B cell (primary cell): ENCODE measurements around the gene SFXN1. TPM values are rescaled to one million over a fixed set of nuclear protein-coding genes. Genes with fewer than 3 reads are reported as not detected.

ENCODE experiments used
- ATAC-seq: fragments of 200-7000 bp; cut with Tn5 transposase; one replicate; pipeline ENCODE4 v1.10.0; 2021; ENCODE audit warnings: low read depth, mild to moderate bottlenecking, moderate number of reproducible peaks, moderate library complexity
- CTCF ChIA-PET: fragments of 350-600 bp; sonication (Branson Sonifier 250); formaldehyde crosslinking; loops from one replicate; lab custom pipeline; 2021; ENCODE audit warnings: antibody characterized with exemption, inconsistent platforms; lab: Charles Lee
- POLR2A ChIA-PET: fragments of 350-600 bp; sonication (Branson Sonifier 250); formaldehyde crosslinking; loops from one replicate; lab custom pipeline; 2021; ENCODE audit warnings: antibody characterized with exemption; lab: Charles Lee
- DNase-seq: peaks from one replicate; pipeline ENCODE4 v3.0.0; 2013
- H2AFZ ChIP-seq: 2 replicates; pipeline ENCODE4 v1.6.1; 2012; ENCODE audit warnings: mild to moderate bottlenecking, low read depth, low read length; ENCODE audit not compliant: insufficient read depth, poor library complexity, severe bottlenecking
- H3K27ac ChIP-seq, 2 donors: 1 replicate in 1 of 2; 2 replicates in 1 of 2; pipeline ENCODE4 v1.5.1; 2012 to 2013; ENCODE audit warnings: low read length in 2 of 2, mild to moderate bottlenecking in 2 of 2, moderate library complexity in 1 of 2
- H3K27me3 ChIP-seq, 4 experiments: fragments of 200-600 bp in 1 of 4; sonication (generic) in 1 of 4; replicated peaks in 1 of 4; 1 replicate in 2 of 4; 2 replicates in 2 of 4; pipeline versions ENCODE4 v1.6.1 to v1.7.0; 2013 to 2016; ENCODE audit warnings: low read length in 3 of 4, mild to moderate bottlenecking in 2 of 4, mixed read lengths in 1 of 4, moderate library complexity in 1 of 4; ENCODE audit not compliant: insufficient read depth in 4 of 4, control insufficient read depth in 3 of 4; ENCODE audit errors: control extremely low read depth in 1 of 4
- H3K36me3 ChIP-seq, 2 experiments: replicated peaks in 1 of 2; 1 replicate in 1 of 2; 2 replicates in 1 of 2; pipeline versions ENCODE4 v1.6.1 to v1.7.1; 2013; ENCODE audit warnings: low read length in 1 of 2; ENCODE audit not compliant: insufficient read depth in 2 of 2, control insufficient read depth in 1 of 2; ENCODE audit errors: control extremely low read depth in 1 of 2, extremely low read depth in 1 of 2
- H3K4me1 ChIP-seq, 2 donors: fragments of 200-600 bp in 1 of 2; sonication (generic) in 1 of 2; 1 replicate in 1 of 2; 2 replicates in 1 of 2; pipeline versions ENCODE4 v1.5.1 to v1.6.1; 2013 to 2017; ENCODE audit warnings: low read length in 2 of 2; ENCODE audit not compliant: control insufficient read depth in 2 of 2, insufficient read depth in 2 of 2
- H3K4me2 ChIP-seq: replicated peaks from 2 replicates; pipeline ENCODE3; 2012; ENCODE audit warnings: mild to moderate bottlenecking, low read depth, low read length; ENCODE audit not compliant: poor library complexity, severe bottlenecking
- H3K4me3 ChIP-seq, 5 experiments: fragments of 200-600 bp in 1 of 5; sonication (generic) in 1 of 5; 1 replicate in 3 of 5; 2 replicates in 2 of 5; pipeline versions ENCODE4 v1.5.1 to v1.7.0; 2011 to 2016; ENCODE audit warnings: low read length in 4 of 5, mild to moderate bottlenecking in 4 of 5, low read depth in 2 of 5, control low read depth in 1 of 5, moderate library complexity in 1 of 5; ENCODE audit not compliant: insufficient read depth in 1 of 5; ENCODE audit errors: control extremely low read depth in 1 of 5, extremely low read depth in 1 of 5
- H3K79me2 ChIP-seq: fragments of 200-600 bp; sonication (generic); one replicate; pipeline ENCODE4 v1.6.0; 2016; ENCODE audit warnings: low read length; ENCODE audit not compliant: control insufficient read depth, insufficient read depth
- H3K9ac ChIP-seq: fragments of 200-600 bp; sonication (generic); 2 replicates; pipeline ENCODE4 v1.6.1; 2017; ENCODE audit warnings: mild to moderate bottlenecking, low read length, moderate library complexity
- H3K9me3 ChIP-seq, 3 donors: one replicate each; pipeline versions ENCODE4 v1.6.1 to v1.7.1; 2013; ENCODE audit warnings: low read length in 2 of 3; ENCODE audit not compliant: control insufficient read depth in 2 of 3, insufficient read depth in 1 of 3; ENCODE audit errors: control extremely low read depth in 1 of 3
- H4K20me1 ChIP-seq: 2 replicates; pipeline ENCODE4 v1.6.0; 2012; ENCODE audit warnings: mild to moderate bottlenecking, low read length; ENCODE audit not compliant: insufficient read depth, control insufficient read depth, poor library complexity, severe bottlenecking
- H3K27ac Mint-ChIP-seq: one replicate; pipeline ENCODE4 v1.8.0; 2021; ENCODE audit warnings: mixed read lengths
- H3K27me3 Mint-ChIP-seq: one replicate; pipeline ENCODE4 v1.8.0; 2021; ENCODE audit warnings: mixed read lengths
- H3K4me1 Mint-ChIP-seq: one replicate; pipeline ENCODE4 v1.8.0; 2021; ENCODE audit warnings: mixed read lengths
- H3K4me3 Mint-ChIP-seq: one replicate; pipeline ENCODE4 v1.8.0; 2021; ENCODE audit warnings: mixed read lengths
- H3K9me3 Mint-ChIP-seq: one replicate; pipeline ENCODE4 v1.8.0; 2022; ENCODE audit warnings: mixed read lengths; ENCODE audit not compliant: insufficient read depth
- EZH2 ChIP-seq: IDR thresholded peaks from 2 replicates; pipeline ENCODE4 v1.6.1; 2012; ENCODE audit warnings: borderline replicate concordance, low read depth, mild to moderate bottlenecking, moderate library complexity, low read length; ENCODE audit not compliant: insufficient read depth, poor library complexity, severe bottlenecking
- WGBS: methylation state at CpG from one replicate; pipeline ENCODE4 v1.1.5; 2013; ENCODE audit warnings: missing lambda C conversion rate; ENCODE audit not compliant: insufficient coverage; 5-methylcytosine and 5-hydroxymethylcytosine counted together
- intact Hi-C: fragments of 100-400 bp; cut with micrococcal nuclease; formaldehyde crosslinking; loops from one replicate; pipeline ENCODE4 v1.10.0; 2022
- polyA plus RNA-seq: library from polyadenylated mRNA; depleted of rRNA; stranded (reverse); fragments of >200 nt; gene quantifications from 2 replicates; pipeline ENCODE4 v1.2.3, GENCODE V29; 2012
- total RNA-seq, 2 donors: library from RNA; stranded (reverse); fragments of 120-200 nt in 1 of 2; gene quantifications; 1 replicate in 1 of 2; 2 replicates in 1 of 2; pipeline versions ENCODE4 v1.2.3 to v1.2.4, GENCODE V29; 2013 to 2022
- TF ChIP-seq, protein P1 (sequence below): fragments of 200-600 bp; IDR thresholded peaks from one replicate; pipeline ENCODE4 v1.8.0; 2022; ENCODE audit warnings: antibody characterized with exemption, mild to moderate bottlenecking

The SFXN1 gene
- total and polyA plus RNA-seq, 2 donors (not counting 1 experiment from before 2014, with no cell fraction given): 16.4 to 30.5 TPM

DNA sequence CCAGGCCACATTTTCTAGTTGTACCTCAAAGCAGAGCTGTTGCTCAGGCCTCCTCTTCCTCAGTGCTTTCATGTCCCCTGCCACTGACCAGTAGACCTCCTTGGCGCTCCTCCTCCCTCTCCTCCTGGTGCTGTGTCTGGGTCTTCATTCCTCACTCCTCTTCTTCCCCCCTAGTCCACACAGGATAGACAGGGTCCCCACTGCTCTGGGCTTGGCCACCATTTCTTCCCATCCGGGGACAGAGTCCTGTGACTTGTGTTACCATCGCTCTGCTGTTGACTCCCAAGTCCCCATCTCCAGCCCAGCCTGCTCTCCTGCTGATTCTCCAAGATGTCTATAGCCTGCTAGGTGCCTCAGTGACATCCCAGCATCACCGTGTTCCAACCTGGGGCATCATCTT, 91.3 kb downstream of the SFXN1 start:
- Histone ChIP-seq H3K27me3 (no peaks in the 10 kb centered on the region), H3K4me3 (no peak overlapping the region), H4K20me1 (no peaks in the 10 kb centered on the region), H3K4me2 (no peak overlapping the region), H3K36me3 (no peaks in the 10 kb centered on the region), H2AFZ (no peak overlapping the region), H3K4me1 (no peaks in the 10 kb centered on the region), H3K79me2 (no peaks in the 10 kb centered on the region), H3K27ac (no peak overlapping the region), H3K9ac (no peak overlapping the region), H3K9me3 (no peaks in the 10 kb centered on the region)
- intact Hi-C loops: no loop called here
- H3K4me1 Mint-ChIP-seq: no peaks in the 10 kb centered on the region
- ATAC-seq: no peak
- 100% methylated on average over 3 of the region's 4 CpGs for WGBS
- TF ChIP-seq, protein P1, sequence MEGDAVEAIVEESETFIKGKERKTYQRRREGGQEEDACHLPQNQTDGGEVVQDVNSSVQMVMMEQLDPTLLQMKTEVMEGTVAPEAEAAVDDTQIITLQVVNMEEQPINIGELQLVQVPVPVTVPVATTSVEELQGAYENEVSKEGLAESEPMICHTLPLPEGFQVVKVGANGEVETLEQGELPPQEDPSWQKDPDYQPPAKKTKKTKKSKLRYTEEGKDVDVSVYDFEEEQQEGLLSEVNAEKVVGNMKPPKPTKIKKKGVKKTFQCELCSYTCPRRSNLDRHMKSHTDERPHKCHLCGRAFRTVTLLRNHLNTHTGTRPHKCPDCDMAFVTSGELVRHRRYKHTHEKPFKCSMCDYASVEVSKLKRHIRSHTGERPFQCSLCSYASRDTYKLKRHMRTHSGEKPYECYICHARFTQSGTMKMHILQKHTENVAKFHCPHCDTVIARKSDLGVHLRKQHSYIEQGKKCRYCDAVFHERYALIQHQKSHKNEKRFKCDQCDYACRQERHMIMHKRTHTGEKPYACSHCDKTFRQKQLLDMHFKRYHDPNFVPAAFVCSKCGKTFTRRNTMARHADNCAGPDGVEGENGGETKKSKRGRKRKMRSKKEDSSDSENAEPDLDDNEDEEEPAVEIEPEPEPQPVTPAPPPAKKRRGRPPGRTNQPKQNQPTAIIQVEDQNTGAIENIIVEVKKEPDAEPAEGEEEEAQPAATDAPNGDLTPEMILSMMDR: no peak
- TF ChIP-seq EZH2: no peak
- no peak overlapping the region for H3K4me3 Mint-ChIP-seq
- no peak overlapping the region for H3K27ac Mint-ChIP-seq
- CTCF ChIA-PET: no interaction called here
- no peaks in the 10 kb centered on the region for H3K9me3 Mint-ChIP-seq
- H3K27me3 Mint-ChIP-seq: peaks cover 33% of the 10 kb centered on the region
- POLR2A ChIA-PET: no interaction called here
- DNase-seq: no peak

DNA sequence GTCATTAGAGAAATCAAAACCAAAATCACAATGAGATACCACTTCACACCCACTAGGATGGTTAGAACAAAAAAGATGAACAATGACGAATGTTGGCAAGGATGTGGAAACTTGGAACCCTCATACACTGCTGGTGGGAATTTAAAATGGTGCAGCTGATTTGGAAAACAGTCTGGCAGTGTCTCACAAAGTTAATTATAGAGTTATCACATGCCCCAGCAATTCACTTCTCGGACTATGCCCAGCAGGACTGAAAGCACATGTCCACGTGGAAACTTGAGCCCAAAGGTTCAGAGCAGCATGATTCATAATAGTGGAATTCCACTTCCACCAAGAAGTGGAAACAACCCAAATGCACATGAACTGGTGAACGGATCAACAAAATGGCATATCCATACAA, 94.5 kb downstream of the SFXN1 start:
- intact Hi-C loops: no loop called here
- peaks cover 39% of the 10 kb centered on the region for H3K27me3 Mint-ChIP-seq
- H3K4me2 ChIP-seq: no peak overlapping the region
- H3K9ac ChIP-seq: no peak overlapping the region
- no peaks in the 10 kb centered on the region for H3K36me3 ChIP-seq
- H3K4me1 Mint-ChIP-seq: no peaks in the 10 kb centered on the region
- no peaks in the 10 kb centered on the region for H3K9me3 Mint-ChIP-seq
- WGBS: 94% methylated on average over 2 of the region's 4 CpGs
- H2AFZ ChIP-seq: no peak overlapping the region
- no peak for TF ChIP-seq EZH2
- TF ChIP-seq, protein P1: no peak
- DNase-seq: no peak
- H3K4me3 ChIP-seq: no peak overlapping the region
- H3K27ac Mint-ChIP-seq: no peak overlapping the region
- H3K9me3 ChIP-seq: no peaks in the 10 kb centered on the region
- no peak for ATAC-seq
- H4K20me1 ChIP-seq: no peaks in the 10 kb centered on the region
- no peak overlapping the region for H3K4me3 Mint-ChIP-seq
- no peaks in the 10 kb centered on the region for H3K79me2 ChIP-seq
- H3K4me1 ChIP-seq: no peaks in the 10 kb centered on the region
- no peak overlapping the region for H3K27ac ChIP-seq
- POLR2A ChIA-PET: no interaction called here
- CTCF ChIA-PET: no interaction called here
- H3K27me3 ChIP-seq: peaks cover 0 to 3% (median 0%) of the 10 kb centered on the region in 4 experiments
